OCI-LY3 (cell line): ENCODE results near the gene FCGR3B.
"Not testable (repeated sequence)": the region's sequence is repeated elsewhere in the genome, so short reads cannot be mapped to it uniquely, and the experiment has no call there.

Source experiments
- H2AFZ ChIP-seq: fragments of 200-600, 300-600 bp; shearing (Covaris generic); 2 replicates; pipeline ENCODE4 v1.6.0; 2014; ENCODE audit warnings: antibody characterized with exemption, low read depth, low read length
- H3K27ac ChIP-seq: fragments of 200-600, 300-600 bp; sonication (generic); 2 replicates; pipeline ENCODE4 v1.5.1; 2014; ENCODE audit warnings: mild to moderate bottlenecking, low read length, moderate library complexity, mixed read lengths
- H3K27me3 ChIP-seq: fragments of 200-600, 300-600 bp; sonication (generic); 2 replicates; pipeline ENCODE4 v1.6.1; 2014; ENCODE audit warnings: low read depth, low read length, mixed read lengths
- H3K36me3 ChIP-seq: fragments of 200-600, 300-600 bp; sonication (generic); replicated peaks from 2 replicates; pipeline ENCODE3; 2014; ENCODE audit warnings: low read depth, low read length, mixed read lengths
- H3K4me1 ChIP-seq: fragments of 300-600, 200-600 bp; sonication (generic); 2 replicates; pipeline ENCODE4 v1.6.1; 2014; ENCODE audit warnings: low read length, mixed read lengths
- H3K4me2 ChIP-seq: fragments of 200-600, 300-600 bp; sonication (generic); 2 replicates; pipeline ENCODE4 v1.6.1; 2014; ENCODE audit warnings: low read length, mixed read lengths
- H3K4me3 ChIP-seq: fragments of 300-600, 200-600 bp; sonication (generic); 2 replicates; pipeline ENCODE4 v1.5.1; 2014; ENCODE audit warnings: antibody characterized with exemption, mild to moderate bottlenecking, low read length, moderate library complexity
- H3K79me2 ChIP-seq: fragments of 300-600, 200-600 bp; shearing (Covaris generic); 2 replicates; pipeline ENCODE4 v1.6.1; 2014; ENCODE audit warnings: mild to moderate bottlenecking, low read length, mixed read lengths
- H3K9ac ChIP-seq: fragments of 300-600, 200-600 bp; shearing (Covaris generic); 2 replicates; pipeline ENCODE4 v1.6.0; 2014; ENCODE audit warnings: mild to moderate bottlenecking, low read length, moderate library complexity
- H3K9me3 ChIP-seq: fragments of 200-600, 300-600 bp; shearing (Covaris generic); 2 replicates; pipeline ENCODE4 v1.6.1; 2014; ENCODE audit warnings: low read length, mixed read lengths; ENCODE audit not compliant: insufficient read depth
- H4K20me1 ChIP-seq: fragments of 200-600, 300-600 bp; sonication (generic); 2 replicates; pipeline ENCODE4 v1.6.1; 2016; ENCODE audit warnings: low read length, mixed read lengths; ENCODE audit not compliant: insufficient read depth

The FCGR3B gene

DNA sequence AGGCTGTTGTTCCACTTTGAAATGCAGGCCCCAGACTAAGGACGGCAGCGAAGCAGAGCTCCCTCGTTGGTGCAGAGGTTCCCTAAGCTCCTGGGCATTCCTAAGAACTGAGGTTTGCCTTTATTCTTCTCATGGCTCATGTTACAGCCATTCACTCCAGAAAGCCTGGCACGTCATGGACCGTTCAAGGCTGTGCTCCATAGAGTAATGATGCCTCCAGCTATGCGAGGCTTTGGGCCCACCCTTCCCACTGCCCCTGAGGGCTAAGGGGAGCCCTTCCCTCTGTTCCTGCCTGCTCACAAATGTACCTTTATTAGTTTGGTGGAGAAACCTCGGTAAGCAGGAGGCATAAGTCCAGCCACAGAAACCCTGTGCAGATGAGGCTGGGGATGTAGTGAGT, 42.5 kb upstream of the FCGR3B start:
- H3K79me2 ChIP-seq, H3K36me3 ChIP-seq, H3K4me2 ChIP-seq, H3K27me3 ChIP-seq, H3K4me1 ChIP-seq, H3K27ac ChIP-seq, H3K9me3 ChIP-seq, H3K9ac ChIP-seq, H3K4me3 ChIP-seq, H4K20me1 ChIP-seq, H2AFZ ChIP-seq: not testable (repeated sequence)

- not testable (repeated sequence) for H3K79me2 ChIP-seq, H3K27ac ChIP-seq, H3K36me3 ChIP-seq, H3K4me1 ChIP-seq, H3K9me3 ChIP-seq, H3K27me3 ChIP-seq, H3K4me3 ChIP-seq, H4K20me1 ChIP-seq, H2AFZ ChIP-seq, H3K9ac ChIP-seq
- H3K4me2 ChIP-seq: 0 out of 2 replicates have a peak overlapping the region, but pooled peaks have one; percentile 9
Measured at GRCh38 chr1:161671045-161672020, 40.4 kb upstream of the FCGR3B start.

- H3K4me2 ChIP-seq, H3K27ac ChIP-seq, H3K79me2 ChIP-seq, H3K27me3 ChIP-seq, H3K36me3 ChIP-seq, H3K4me3 ChIP-seq, H3K4me1 ChIP-seq, H2AFZ ChIP-seq, H3K9ac ChIP-seq, H3K9me3 ChIP-seq, H4K20me1 ChIP-seq: not testable (repeated sequence)
Measured at GRCh38 chr1:161664689-161665088, 33.7 kb upstream of the FCGR3B start.

- not testable (repeated sequence) for H3K79me2 ChIP-seq, H2AFZ ChIP-seq, H3K27me3 ChIP-seq, H3K4me1 ChIP-seq, H3K27ac ChIP-seq, H3K9ac ChIP-seq, H3K4me3 ChIP-seq, H3K9me3 ChIP-seq, H4K20me1 ChIP-seq, H3K4me2 ChIP-seq, H3K36me3 ChIP-seq
Measured at GRCh38 chr1:161663569-161663968, 32.6 kb upstream of the FCGR3B start.

DNA sequence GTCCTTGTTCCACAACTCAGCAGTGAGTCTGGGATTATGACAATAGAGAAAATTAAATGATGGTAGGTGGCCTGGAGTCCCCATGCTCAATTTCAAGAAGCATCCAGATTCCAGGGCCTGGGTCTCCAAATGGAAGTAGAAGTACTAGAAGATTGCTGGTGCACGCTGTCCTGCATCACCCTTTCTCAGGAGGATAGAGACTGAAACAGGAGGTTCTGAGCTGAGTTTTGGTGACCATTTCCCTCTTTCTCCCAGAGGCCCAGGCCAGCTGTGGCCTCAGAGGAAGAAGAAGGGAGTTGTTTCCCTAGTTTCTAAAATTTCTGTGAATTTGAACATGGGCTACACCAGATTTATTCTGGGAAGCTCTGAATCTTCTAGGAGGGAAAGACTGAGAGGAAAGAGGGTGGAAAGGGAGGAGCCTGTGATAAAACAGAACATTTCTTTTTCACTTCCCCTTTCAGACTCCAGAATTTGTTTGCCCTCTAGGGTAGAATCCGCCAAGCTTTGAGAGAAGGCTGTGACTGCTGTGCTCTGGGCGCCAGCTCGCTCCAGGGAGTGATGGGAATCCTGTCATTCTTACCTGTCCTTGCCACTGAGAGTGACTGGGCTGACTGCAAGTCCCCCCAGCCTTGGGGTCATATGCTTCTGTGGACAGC, 31.8 kb upstream of the FCGR3B start, which contains the start of gene FCGR2B:
Gene FCGR2B (plus strand): TSS at position 460 of the 656 bp plus-strand sequence. CDS start 99 bp downstream, at position 559.
- not testable (repeated sequence) for H3K27me3 ChIP-seq, H3K4me3 ChIP-seq, H3K36me3 ChIP-seq, H3K9ac ChIP-seq, H3K27ac ChIP-seq, H4K20me1 ChIP-seq, H2AFZ ChIP-seq, H3K79me2 ChIP-seq, H3K9me3 ChIP-seq, H3K4me2 ChIP-seq, H3K4me1 ChIP-seq

DNA sequence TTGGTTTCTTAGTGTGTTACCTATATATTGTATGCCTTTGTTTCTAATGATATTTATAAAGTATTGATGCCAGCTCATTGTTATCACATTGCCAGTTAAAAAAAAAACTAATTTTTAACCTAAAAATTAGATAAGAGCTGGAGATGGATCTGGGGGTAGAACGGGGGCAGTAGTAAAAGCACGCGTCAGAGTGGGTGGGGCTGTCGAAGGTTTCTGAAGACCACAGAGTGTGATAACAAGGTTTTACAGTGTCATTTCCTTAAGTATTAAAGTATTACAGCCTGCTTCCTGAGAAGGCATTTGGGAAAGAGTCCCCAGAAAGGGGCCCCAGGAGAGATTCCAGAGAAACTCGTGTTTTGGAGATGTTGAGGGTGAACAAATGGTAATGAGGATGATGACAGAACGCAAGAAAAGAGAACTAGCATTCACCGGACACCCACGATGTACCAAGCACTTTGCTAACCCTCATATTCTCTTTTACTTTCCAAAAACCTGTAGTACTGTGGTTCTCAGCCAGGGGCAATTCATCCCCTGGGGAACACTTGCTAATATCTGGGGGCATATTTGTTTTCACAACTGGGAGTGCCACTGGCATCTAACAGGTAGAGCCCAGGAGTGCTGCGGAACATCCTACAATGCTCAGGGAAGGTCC, 30.8 kb upstream of the FCGR3B start:
- not testable (repeated sequence) for H3K4me3 ChIP-seq, H3K79me2 ChIP-seq, H4K20me1 ChIP-seq, H3K27ac ChIP-seq, H2AFZ ChIP-seq, H3K4me2 ChIP-seq, H3K36me3 ChIP-seq, H3K4me1 ChIP-seq, H3K9ac ChIP-seq, H3K9me3 ChIP-seq, H3K27me3 ChIP-seq

DNA sequence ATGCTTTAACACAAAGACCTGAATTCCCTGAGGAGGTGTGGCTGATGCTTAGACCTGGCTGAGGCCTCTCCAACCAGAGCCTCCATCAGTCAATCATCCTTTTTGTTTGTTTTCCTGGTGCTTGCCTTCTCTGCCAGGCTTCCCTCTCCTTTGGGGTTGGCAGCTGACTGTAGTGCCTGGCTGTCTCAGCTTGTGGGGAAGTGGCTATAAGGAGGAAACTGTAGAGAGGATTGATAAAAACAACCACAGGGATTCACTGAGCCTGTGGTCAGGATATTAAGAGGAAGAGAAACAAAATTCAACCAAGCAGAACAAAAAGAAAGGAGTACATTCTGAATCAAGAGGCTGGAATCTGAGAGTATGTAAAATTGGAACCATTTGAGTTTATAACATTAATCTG, 27.5 kb upstream of the FCGR3B start:
- not testable (repeated sequence) for H3K9ac ChIP-seq

DNA sequence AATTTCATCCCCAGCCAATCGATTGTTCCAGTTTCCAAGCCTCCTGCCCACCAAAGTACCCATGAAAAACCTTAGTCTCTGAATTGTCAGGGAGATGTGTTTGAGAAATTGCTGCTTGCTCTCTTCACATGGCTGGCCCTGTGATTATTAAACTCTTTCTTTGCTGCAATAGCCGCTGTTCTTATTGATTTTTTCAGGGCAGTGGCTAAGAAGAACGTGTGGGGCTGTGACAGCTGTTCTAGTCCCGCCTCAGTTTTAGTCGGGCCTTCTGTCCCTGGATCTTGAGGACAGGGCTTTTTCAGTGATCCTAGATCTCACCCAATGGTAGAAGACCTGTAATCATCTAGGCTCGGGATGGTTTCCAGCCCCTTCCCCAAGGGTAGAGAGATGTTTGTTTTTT, 23.0 kb upstream of the FCGR3B start:
- not testable (repeated sequence) for H4K20me1 ChIP-seq, H3K27me3 ChIP-seq, H3K9ac ChIP-seq, H3K79me2 ChIP-seq, H3K4me1 ChIP-seq, H3K9me3 ChIP-seq, H3K27ac ChIP-seq, H2AFZ ChIP-seq, H3K4me2 ChIP-seq, H3K4me3 ChIP-seq, H3K36me3 ChIP-seq

More for the DNA sequence above, 27.5 kb upstream of the FCGR3B start:
- not testable (repeated sequence) for H3K4me3 ChIP-seq, H4K20me1 ChIP-seq, H3K79me2 ChIP-seq, H3K36me3 ChIP-seq, H3K4me1 ChIP-seq, H2AFZ ChIP-seq, H3K27ac ChIP-seq, H3K4me2 ChIP-seq, H3K9me3 ChIP-seq, H3K27me3 ChIP-seq

- not testable (repeated sequence) for H3K27me3 ChIP-seq, H3K9me3 ChIP-seq, H3K36me3 ChIP-seq, H3K4me1 ChIP-seq, H4K20me1 ChIP-seq, H3K79me2 ChIP-seq, H3K4me2 ChIP-seq, H3K27ac ChIP-seq, H2AFZ ChIP-seq, H3K4me3 ChIP-seq, H3K9ac ChIP-seq
Measured at GRCh38 chr1:161653541-161653940, 22.6 kb upstream of the FCGR3B start.
